LHCN-M2 (cell line): ENCODE measurements around the gene SCYL1. TPM values are rescaled to one million over a fixed set of nuclear protein-coding genes. Genes with fewer than 3 reads are reported as not detected.

Experiments
- DNase-seq: peaks from one replicate; pipeline ENCODE4 v3.0.0-alpha.2; 2012; ENCODE audit warnings: low read depth
- polyA plus RNA-seq: library from polyadenylated mRNA; unstranded; fragments of >200 nt; gene quantifications from one replicate; pipeline ENCODE4 v1.2.1, GENCODE V29; 2012; ENCODE audit warnings: missing spikeins
- total RNA-seq: library from RNA; depleted of rRNA; stranded (reverse); fragments of >200 nt; gene quantifications from 2 replicates; pipeline ENCODE4 v1.2.3, GENCODE V29; 2014; rRNA removed

Gene SCYL1
- 104 and 113 TPM in 2 replicates for total RNA-seq
- polyA plus RNA-seq: 81.2 TPM

DNA sequence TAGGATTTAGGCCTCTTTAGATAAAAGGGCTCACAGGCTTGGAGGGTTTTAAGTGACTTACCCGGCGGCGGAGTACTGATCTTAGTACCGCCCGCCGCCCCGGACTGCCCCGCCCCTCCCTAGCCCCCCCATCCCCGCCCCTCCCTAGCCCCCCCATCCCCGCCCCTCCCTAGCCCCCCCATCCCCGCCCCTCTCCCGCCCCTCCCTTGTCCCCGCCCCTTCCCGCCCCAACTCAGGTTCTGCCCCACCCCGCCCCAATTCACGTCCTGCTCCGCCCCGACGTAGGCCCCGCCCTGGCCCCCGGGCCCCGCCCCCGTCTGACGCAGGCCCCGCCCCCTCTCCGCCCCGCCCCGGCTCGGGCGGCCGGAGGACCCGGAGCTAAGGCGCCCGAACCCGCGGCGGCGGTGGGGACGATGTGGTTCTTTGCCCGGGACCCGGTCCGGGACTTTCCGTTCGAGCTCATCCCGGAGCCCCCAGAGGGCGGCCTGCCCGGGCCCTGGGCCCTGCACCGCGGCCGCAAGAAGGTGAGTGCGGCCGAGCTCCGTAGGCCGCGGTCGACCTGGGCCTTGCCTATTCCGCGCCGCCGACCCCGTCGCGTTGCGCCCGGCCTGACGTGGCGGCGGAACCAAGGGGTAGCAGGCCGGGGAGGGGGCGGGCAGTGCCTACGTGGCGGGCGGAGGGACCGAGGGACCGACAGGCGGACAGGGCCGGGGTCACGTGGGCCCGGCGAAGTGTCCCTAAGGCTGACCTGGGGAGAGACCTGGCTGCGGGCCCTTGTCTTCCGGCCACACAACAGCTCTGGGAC is at the start of gene SCYL1:
SCYL1 (plus strand) TSS at position 343 of the 805 bp plus-strand sequence; CDS start at position 414, 71 bp downstream.
- DNase-seq: peak; percentile 66

DNA sequence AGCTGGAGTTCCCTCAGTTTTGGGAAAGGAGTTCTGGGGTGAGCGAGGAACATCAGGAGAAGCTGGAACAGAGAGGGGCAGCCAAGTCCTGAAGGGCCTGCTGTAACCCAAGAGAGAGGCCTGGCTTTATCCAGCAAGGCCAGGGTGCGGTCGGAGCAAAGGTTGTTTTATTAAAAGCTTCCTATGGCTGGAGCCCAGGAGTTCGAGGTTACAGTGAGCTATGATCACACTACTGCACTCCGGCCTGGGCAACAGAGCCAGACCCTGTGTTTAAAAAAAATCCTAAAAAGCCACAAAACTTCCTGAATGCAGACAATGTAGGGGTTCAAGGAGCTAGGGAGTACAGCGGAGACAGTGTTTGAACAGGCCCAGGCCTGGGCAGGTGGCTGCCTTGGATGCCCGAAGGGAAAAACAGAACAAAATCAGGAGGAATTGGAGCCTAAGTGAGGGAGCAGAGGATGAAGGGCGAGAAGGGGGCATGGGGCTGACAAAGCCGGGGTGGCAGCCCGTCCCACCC is 48.2 kb upstream of the SCYL1 start:
- DNase-seq: no peak

DNA sequence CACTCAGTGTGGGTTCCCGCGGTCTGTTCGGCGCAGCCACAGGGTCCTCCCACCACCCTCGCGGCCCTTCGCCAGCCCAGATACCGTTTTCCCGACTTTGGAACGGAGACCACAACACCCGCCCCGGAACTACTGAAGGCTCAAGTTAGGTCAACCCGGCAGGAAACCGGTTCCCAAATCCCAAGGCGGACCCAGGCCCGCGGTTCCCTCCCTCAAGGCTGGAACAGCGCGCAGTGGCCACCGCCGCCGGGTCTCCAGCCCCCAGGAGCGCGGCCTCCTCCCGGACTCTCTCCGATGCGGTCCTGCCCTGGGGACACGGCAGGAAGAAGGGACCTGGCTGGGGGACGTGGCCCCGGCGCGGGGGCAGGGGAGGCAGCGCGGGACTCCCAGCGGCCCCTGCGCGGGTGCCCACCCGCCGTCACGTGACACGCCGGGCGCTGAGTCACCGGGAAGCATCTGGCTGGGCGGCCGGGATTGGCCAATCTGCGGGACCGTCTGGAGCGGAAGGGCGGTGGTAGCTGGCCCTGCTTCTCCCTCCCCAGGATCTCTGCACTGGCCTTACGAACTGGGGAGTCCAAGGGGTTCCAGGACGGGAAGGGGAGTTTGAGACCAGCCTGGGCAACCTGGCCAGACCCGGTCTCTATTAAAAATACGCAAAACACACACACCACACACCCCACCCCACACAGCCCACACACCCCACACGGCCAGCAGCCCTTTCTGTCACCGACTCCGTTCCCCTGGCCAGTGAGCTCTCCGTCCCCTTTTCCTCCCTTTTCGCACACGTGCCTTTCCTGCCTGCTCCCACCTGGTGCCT is 47.5 kb upstream of the SCYL1 start:
- DNase-seq: peak; percentile 94

DNA sequence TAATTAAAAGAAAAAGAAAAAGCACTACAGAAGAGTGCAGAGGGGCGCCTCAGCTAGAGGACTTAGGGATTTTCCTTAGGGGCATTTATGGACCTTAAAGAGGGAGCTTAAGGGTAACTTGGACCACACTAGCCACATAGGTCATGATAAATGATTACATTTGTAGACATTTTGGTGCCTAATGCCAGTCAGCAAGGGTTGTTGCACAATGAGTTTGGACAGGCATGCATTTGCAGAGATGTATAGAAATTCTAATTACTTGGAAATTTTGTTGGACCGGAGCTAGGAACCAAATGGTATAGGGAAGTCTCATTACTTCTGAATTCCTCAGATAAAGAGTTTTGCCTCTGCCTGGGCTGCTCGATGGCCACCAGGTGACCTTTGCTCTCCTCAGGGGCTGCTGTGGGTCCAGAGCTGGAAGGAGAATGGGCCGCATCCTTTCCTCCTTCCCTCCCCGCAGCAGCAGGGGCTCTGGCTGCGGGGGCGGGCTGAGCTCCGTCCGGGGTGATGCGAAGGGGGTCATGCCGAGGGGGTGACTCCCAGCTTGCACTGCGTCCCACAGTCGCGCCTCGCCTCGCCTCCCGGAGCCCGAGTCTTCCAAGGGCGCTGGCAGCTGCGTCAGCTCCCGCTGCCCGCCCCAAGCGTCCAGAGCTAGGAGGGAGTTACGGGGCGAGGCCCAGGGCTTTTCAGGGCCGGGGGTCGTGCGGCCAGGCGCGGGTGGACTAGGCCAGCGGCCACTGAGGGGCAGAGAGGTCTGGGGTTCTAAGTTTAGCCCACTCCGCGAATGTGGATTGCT is 46.3 kb upstream of the SCYL1 start:
- peak; percentile 66 for DNase-seq

DNA sequence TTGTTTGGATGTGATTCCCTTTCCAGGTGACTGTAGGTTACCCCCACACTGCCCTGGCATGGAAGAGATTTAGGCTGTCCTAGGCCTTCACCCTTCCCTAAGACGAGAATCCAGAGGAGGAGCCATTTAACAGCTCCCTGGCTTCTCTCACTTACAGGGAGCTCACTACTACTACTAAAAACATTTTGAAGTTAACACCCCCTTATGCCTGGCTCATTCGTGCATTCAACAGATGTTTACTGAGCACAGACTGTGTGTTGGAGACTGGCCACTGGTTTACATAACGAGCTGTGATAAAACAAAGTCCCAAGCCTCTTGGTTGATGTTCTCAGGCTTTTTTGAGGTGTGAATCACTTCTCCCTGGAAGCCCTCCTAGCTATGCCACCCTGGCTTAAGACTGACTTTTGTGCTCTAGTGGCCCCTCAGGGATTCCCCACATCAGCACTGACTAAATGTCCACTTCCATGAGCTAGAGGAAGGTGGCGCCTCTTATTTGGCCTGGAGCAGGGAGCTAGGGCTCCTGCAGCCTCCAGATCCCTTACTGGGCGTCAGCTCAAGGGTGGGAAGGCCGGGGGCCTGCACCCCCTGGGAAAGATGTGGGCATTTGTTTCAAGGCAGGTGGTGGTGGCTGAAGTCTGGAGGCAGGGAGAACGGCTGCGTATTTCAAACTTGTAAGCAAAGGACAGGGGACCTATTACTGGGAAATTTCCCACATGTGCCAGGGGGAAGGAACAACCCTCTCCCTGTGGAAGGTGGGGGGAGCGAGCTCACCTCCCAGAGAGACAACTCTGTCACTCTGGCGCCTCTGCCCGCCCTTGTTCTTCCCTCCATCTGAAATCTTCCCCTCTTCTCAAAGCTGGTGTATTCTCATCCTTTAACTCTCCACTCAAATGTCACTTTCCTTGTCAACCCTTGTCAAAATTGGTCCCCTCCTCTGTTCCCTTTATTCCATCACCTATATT is 45.4 kb upstream of the SCYL1 start:
- peak; percentile 92 for DNase-seq

DNA sequence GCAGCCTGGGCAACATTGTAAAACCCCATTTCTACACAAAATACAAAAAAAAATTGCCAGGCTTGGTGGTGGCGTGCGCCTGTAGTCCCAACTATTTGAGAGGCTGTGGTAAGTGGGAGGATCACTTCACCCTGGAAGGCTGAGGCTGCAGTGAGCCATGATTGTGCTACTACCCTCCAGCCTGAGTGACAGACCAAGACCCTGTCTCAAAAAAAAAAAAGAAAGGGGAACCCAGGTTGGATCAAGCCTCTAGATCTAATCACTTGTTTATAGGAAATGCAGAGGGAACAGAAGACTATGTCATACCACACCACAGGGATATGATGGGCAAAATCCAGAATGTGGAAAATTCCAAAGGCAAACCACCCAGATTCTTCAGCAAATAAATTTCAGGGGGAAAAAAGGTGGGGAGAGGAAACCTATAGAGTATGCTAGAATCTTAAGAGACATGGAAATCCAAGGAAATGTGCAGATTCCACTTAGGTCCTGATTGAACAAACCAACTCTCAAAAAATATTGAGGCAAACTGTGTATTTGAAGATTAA is 42.5 kb upstream of the SCYL1 start:
- no peak for DNase-seq

DNA sequence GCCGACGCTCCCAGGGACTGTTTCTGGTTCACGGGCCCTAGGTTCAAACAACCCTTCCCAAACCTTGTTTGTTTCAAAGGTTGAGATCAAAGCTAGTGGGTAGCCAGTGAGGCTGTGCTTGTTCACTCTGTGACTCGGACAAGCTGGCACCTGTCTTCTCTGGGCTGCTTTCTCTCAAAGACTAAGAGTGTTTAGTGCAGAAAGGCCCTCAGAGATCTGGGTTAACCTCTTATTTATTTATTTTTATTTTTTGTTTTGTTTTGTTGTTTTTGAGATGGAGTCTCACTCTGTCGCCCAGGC is 39.0 kb upstream of the SCYL1 start:
- DNase-seq: peak; percentile 52

DNA sequence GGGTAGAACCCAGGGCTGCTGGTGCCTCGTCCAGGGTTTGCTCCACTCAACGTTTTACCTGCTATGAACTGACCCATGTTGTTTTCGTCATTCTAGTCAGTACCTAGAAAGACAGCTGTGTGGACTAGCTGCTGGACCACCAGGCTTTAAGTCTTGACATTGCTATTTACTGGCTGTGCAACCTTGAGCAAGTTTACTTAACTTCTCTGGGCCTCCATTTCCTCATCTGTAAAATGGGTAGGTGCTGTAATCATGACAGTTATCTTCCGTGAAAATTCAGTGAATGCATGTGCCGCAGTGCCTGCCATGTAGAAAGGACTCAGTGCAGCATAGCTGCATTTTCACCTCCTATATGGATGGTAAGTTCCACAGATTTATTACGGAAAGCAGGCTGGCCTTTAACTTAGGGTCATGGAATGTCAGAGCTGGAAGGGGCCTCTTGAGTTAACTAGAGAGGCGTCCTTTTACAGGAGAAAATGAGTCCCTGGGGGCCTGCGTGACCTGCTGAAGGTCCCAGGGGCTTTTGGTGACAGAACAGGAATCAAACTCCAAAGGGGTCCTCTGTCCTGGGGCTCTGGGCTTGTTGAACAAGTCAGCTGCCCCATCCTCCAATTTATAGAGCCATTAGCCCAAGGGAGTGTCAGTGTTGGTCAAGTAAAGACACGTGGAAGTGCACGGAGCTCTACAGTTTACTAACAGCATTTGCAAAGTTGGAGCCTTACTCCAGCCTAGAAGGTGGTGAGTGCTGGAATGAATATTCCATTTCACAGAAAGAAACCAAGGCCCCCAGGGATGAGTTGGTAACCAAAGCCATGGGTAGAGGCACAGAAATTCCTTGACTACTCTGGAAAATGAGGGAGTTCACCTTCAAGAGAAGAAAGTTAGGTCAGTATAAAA is 38.1 kb upstream of the SCYL1 start:
- no peak for DNase-seq

DNA sequence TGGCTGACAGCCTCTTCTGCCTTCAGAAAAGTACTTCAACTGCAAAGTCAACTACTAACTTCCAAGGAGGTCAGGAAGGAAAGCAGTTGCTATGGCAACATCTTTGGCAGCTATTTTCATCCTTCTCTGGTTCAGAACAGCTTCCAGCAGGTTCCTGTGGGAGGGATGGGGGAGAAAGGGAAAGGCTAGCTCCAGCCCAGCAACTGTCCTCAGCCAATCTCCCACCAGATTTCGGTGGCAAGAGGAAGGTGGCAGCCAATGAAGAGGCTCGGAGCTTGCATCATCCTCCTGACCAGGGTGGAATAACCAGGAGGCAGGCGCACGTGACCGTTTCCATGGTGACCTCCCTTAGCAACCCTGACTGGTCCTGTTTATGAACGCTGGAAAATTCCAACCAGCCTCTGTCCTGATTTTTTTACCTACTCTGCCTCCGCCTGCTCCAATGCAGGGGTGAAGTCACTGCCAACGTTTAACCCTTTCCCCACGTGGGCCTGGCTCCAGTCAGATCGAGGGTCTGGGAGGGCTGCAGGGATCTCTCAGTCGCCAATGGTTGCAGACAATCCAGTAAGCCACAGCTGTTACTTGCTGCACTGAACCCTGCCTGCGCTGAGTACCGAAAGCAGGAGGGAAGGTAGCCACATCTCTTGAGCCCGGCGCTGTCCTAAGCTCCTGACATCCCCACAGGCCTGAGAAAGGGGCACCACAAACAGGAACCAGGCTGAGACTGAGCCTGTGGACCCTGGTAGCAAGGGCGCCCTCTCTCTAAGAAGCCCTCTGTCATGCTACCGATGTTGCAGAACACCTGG is 37.2 kb upstream of the SCYL1 start:
- DNase-seq: peak; percentile 100

DNA sequence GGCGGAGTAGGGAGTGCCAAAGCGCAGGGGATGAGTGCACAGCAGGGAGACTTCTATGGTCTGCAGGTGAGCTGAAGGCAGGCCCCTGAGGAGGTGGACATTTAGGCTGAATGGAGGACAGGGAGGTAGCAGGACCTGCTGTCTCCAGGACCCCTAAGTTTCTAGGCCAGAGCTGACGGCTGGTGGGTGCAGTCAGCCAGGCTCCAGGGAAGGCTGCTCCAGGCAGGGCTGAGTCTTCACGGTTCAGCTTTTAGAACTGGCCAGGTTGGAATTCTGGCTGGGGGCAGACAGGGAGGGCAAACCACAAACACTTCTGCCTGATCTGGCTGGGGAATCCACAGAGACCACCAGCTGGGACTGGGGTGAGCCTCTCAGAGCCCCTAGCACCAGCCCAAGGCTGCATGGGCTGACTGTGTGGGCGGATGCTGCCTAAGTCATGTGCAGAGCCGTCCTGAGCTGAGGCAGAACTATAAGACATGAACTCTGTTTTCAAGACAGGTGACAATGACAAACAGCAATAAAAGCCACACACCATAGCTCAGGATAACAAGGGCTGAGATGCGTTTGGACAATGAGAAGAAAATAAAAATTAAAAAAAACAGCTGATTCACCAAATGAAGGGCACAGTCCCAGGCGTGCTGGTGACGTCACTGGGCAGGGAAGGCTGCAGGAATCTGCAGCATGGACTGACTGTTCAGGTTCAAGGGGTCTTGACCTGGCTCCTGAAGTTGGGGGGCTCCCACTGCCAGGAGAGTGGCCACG is 36.4 kb upstream of the SCYL1 start:
- DNase-seq: peak; percentile 75

DNA sequence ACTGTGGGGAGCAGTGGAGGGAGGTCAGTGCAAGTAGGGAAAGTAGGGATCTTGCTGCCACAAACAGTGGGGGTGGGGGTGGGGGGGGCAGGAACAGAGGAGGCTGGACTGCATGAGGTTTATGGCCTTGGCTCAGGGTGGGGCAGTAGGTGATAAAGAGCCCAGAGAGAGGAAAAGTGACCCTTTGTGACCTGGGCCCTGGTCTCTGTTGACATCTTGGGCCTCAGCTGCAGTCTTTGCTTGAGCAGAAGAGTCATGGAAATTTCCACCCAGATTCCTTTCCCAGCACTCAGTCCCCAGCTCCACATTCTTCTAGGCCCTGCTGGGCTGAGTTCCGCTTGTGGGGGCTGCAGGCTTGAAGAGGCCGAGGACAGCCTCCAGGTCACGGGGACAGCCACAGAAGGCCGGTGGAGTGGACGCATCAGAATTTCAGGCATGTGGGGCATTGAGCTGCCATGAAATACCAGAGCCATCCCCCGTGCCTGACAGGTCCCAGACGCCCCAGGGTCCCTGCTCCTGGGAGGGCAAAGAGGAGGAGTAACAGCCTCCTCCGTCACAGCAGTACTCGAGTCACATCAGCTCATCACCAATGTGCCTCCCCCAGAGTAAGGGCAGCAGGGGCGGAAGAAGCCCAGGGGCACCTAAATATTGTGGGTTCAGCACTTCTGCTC is 35.7 kb upstream of the SCYL1 start:
- peak; percentile 79 for DNase-seq

DNA sequence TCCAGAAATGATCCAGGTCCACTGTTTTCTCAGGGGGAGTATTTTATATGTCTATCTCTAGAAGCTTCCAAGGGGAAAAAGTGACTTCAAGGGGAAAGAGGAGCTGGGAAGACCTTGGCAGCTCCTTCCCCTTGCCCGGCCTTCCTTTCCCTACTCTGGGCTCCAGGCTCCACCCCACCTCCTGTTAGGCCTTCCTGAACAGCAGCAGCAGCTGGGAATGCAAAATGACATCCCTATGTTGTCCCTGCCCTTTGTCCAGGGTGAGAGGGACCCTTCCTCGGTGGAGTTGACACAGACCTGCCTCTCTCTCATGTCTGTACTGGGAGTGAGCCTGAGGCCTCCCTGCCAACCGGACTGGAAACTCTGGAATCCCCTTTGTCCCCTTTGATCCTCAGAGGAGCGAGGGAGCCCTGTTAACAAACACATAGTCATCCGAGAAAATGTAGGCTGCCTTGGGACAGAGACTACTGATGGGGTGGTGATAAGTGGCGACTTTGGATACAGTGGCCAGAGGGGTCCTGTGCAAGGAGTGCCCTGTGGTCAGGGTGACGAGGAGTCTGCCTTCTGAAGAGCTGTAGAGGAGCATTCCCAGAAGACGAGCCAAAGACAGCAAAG is 35.1 kb upstream of the SCYL1 start:
- DNase-seq: peak; percentile 80

DNA sequence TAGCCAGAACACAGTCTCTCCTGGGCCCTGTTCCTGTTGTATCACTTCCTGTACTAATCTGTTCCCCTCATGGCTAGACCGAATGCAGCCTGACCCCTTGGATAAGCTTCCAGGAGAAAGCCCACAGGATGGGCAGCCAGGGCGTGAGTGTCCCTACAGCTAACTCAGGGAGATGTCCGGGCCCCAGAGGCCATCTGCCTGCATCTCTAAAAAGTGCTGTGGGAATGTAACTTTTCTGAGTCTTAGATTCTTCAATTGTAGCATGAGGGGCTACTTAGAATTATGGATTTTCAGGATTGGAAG is 33.8 kb upstream of the SCYL1 start:
- peak; percentile 56 for DNase-seq

DNA sequence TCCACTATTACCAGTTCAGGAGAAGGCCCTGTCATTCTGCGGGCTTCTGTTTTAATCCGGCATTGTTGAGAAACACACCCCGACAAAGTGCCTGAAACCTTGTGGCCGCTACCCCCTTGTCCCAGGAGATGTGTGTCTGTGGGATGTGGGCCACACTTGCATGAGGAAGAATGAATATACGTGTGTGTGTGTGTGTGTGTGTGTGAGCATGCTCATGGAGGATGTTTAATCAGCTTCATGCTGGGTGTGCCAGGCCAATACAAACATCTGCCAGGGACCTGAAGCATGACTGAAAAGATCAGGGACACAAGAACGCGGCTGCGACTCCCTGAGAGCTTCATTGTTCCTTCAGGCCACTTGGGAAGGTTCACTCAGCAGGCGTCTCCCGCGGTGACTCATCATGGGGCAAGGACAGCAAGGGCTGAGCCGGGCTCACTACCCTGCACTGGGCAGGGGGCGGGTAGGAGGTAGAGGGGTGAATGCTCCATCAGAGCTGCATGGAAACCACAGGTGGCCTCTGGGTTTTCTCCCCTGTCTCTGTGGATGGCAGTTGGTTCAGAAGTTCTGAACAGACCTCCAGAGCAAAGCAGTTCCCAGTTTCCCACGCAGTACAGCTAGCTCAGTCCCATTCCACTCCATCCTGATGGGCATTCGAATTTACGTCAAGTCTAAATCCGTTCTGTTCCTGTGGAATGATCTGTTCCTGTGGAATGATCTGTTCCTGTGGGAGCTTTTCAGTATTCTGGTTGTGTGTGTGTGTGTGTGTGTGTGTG is 33.1 kb upstream of the SCYL1 start:
- DNase-seq: peak; percentile 93

DNA sequence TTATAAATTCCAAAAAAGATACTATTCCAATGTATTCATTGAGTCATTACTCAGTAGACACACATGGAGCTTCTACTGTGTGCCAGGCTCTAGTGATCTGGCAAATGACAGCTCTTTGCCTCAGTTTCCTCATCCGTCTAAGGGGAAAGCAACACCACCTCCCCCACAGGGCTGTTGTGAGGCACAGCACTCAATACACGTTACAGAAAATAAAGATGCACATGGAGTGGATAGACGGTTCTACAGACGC is 32.6 kb upstream of the SCYL1 start:
- no peak for DNase-seq

DNA sequence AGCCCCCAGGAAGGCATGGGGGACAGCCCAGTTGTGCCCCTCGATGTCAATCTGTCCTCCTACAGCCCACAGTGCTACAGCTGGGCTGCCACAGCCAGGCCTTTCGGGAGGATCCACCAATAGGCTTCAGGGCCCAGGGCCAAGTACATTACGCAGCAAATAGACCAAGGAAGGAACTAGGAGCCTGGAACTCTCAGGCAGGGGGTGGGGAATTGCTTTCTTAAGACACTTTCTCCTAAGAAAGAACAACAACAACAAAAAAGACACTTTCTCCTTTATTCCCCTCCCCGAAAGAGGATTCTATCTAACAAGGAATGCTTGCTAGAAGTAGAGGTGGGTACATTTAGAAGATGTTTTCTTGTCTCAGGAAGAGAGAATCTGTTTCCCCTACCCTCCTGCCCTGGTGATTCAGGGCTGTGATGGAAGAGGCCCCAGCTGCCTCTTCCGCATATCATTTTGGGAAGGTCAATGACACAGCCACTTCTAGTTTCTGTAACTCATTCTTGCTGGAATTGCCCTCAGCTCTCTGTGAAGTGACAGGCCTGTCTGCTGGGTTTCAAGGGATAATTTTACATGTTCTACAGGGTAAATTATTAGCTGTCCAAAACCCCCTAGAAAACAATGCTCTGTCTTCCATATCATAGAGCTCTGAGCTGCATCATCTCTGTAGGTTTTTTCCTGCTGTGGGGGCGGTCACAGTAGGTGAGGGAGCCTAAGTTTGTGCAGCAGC is 32.1 kb upstream of the SCYL1 start:
- DNase-seq: peak; percentile 88
